Osteoblast (primary cell): ENCODE results near the gene POLR2A. TPM values are rescaled to one million over a fixed set of nuclear protein-coding genes. Genes with fewer than 3 reads are reported as not detected.

ENCODE experiments used
- DNase-seq: peaks from one replicate; pipeline ENCODE4 v3.0.0; 2011; ENCODE audit warnings: low spot score, mixed read lengths; ENCODE audit not compliant: insufficient read length; ENCODE audit errors: missing footprints
- H2AFZ ChIP-seq: 2 replicates; pipeline ENCODE4 v1.6.0; 2011; ENCODE audit warnings: mild to moderate bottlenecking, low read length
- H3K27ac ChIP-seq: 2 replicates; pipeline ENCODE4 v1.5.1; 2011; ENCODE audit warnings: mild to moderate bottlenecking, low read depth, low read length, moderate library complexity
- H3K27me3 ChIP-seq: 2 replicates; pipeline ENCODE4 v1.6.0; 2012; ENCODE audit warnings: mild to moderate bottlenecking, control low read depth, inconsistent platforms, low read length, moderate library complexity; ENCODE audit not compliant: insufficient read depth
- H3K36me3 ChIP-seq: 2 replicates; pipeline ENCODE4 v1.5.1; 2011; ENCODE audit warnings: mild to moderate bottlenecking, low read length, control low read depth, moderate library complexity; ENCODE audit not compliant: insufficient read depth
- H3K4me1 ChIP-seq: 2 replicates; pipeline ENCODE4 v1.5.1; 2011; ENCODE audit warnings: mild to moderate bottlenecking, low read length, control low read depth, moderate library complexity; ENCODE audit not compliant: insufficient read depth
- H3K4me2 ChIP-seq: 2 replicates; pipeline ENCODE4 v1.6.0; 2011; ENCODE audit warnings: mild to moderate bottlenecking, low read length; ENCODE audit not compliant: insufficient read depth
- H3K4me3 ChIP-seq: fragments of 200-600 bp; sonication (generic); 3 replicates; pipeline ENCODE4 v1.5.1; 2012; ENCODE audit warnings: mild to moderate bottlenecking, low read length, inconsistent platforms; ENCODE audit not compliant: insufficient read depth
- H3K79me2 ChIP-seq: 2 replicates; pipeline ENCODE4 v1.6.0; 2012; ENCODE audit warnings: mild to moderate bottlenecking, low read length, control low read depth, inconsistent platforms; ENCODE audit not compliant: insufficient read depth
- H3K9me3 ChIP-seq: 2 replicates; pipeline ENCODE4 v1.5.1; 2011; ENCODE audit warnings: low read depth, low read length, control low read depth
- H4K20me1 ChIP-seq: 2 replicates; pipeline ENCODE4 v1.6.0; 2012; ENCODE audit warnings: mild to moderate bottlenecking, low read length, control low read depth; ENCODE audit not compliant: insufficient read depth
- total RNA-seq: library from RNA; depleted of rRNA; stranded (reverse); fragments of >200 nt; gene quantifications from 2 replicates; pipeline ENCODE4 v1.2.3, GENCODE V29; 2012
- TF ChIP-seq, protein P1 (sequence below): IDR thresholded peaks from 2 replicates; pipeline ENCODE4 v1.5.1; 2011; ENCODE audit warnings: mild to moderate bottlenecking, low read depth, low read length, moderate library complexity; ENCODE audit errors: extremely low read depth

The POLR2A gene
- total RNA-seq, 1 donor: 95.9 TPM

DNA sequence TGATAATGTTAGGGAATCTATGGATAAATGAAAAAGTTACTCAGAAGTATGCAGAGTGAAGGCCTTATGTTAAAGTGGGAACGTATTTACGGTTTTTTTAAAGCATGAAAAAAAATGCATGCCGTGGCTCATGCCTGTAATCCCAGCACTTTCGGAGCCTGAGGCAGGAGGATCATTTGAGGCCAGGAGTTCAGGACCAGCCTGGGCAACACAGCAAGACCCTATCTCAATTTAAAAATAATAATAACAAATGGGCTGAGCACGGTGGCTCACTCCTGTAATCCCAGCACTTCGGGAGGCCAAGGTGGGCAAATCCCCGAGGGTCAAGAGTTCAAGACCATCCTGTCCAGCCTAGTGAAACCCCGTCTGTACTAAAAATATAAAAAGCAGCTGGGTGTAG is 6.0 kb downstream of the POLR2A start:
- no peak for DNase-seq
- Histone ChIP-seq H3K27ac (no peak overlapping the region), H3K4me3 (no peak overlapping the region), H3K27me3 (no peaks in the 10 kb centered on the region), H4K20me1 (peaks cover 84% of the 10 kb centered on the region), H2AFZ (no peak overlapping the region), H3K4me1 (peaks cover 20% of the 10 kb centered on the region), H3K79me2 (peaks cover 98% of the 10 kb centered on the region), H3K36me3 (peaks cover 7% of the 10 kb centered on the region), H3K9me3 (no peaks in the 10 kb centered on the region), H3K4me2 (no peak overlapping the region)
- TF ChIP-seq, protein P1, sequence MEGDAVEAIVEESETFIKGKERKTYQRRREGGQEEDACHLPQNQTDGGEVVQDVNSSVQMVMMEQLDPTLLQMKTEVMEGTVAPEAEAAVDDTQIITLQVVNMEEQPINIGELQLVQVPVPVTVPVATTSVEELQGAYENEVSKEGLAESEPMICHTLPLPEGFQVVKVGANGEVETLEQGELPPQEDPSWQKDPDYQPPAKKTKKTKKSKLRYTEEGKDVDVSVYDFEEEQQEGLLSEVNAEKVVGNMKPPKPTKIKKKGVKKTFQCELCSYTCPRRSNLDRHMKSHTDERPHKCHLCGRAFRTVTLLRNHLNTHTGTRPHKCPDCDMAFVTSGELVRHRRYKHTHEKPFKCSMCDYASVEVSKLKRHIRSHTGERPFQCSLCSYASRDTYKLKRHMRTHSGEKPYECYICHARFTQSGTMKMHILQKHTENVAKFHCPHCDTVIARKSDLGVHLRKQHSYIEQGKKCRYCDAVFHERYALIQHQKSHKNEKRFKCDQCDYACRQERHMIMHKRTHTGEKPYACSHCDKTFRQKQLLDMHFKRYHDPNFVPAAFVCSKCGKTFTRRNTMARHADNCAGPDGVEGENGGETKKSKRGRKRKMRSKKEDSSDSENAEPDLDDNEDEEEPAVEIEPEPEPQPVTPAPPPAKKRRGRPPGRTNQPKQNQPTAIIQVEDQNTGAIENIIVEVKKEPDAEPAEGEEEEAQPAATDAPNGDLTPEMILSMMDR: no peak

- DNase-seq: no peak
- Histone ChIP-seq H4K20me1 (peaks cover 83% of the 10 kb centered on the region), H3K4me3 (no peak overlapping the region), H3K27ac (no peak overlapping the region), H2AFZ (no peak overlapping the region), H3K4me2 (no peak overlapping the region), H3K4me1 (peaks cover 13% of the 10 kb centered on the region), H3K27me3 (no peaks in the 10 kb centered on the region), H3K79me2 (peaks cover 100% of the 10 kb centered on the region), H3K36me3 (peaks cover 17% of the 10 kb centered on the region), H3K9me3 (no peaks in the 10 kb centered on the region)
- TF ChIP-seq, protein P1: no peak
These were observed 7.4 kb downstream of the POLR2A start for GRCh38 chr17:7491583-7491982.

DNA sequence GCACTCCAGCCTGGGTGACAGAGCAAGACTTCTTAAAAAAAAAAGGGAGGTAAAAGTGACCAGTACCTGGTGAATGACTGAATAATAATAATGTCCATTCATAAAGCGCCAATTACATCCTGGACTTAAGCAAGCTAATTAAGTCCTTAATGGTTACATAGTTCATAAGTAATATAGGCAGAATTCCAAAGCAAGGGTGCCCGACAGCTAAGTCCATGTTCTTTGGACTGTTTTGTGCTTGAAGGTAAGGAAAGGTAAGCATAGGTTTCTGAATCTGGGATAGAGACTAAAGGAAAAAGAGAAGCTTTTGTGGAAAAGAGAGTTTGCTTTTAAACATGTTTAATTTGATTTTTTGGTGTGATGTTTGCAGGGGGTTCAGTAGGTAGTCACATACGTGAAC is 9.8 kb downstream of the POLR2A start:
- TF ChIP-seq, protein P1: no peak
- Histone ChIP-seq H2AFZ (no peak overlapping the region), H3K4me2 (no peak overlapping the region), H3K4me3 (no peak overlapping the region), H3K27me3 (no peaks in the 10 kb centered on the region), H4K20me1 (peaks cover 81% of the 10 kb centered on the region), H3K4me1 (no peaks in the 10 kb centered on the region), H3K27ac (no peak overlapping the region), H3K9me3 (no peaks in the 10 kb centered on the region), H3K79me2 (peaks cover 97% of the 10 kb centered on the region), H3K36me3 (peaks cover 37% of the 10 kb centered on the region)
- DNase-seq: peak; percentile 51

DNA sequence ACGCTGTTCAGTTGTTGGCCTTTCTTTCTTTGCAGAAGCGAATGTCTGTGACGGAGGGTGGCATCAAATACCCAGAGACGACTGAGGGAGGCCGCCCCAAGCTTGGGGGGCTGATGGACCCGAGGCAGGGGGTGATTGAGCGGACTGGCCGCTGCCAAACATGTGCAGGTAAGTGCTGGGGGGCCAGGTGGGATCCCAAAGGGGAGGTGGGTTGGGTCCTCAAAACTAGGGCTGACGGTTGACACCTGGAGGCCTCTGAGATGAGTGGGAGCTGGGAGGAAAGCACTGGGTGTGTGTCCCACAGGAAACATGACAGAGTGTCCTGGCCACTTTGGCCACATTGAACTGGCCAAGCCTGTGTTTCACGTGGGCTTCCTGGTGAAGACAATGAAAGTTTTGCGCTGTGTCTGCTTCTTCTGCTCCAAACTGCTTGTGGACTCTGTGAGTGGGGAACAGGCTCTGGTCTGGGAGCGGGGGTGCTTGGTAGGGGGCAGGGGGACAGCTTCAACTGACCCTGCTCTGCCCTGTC is 11.8 kb downstream of the POLR2A start:
- no peaks in the 10 kb centered on the region for H3K27me3 ChIP-seq
- no peak overlapping the region for H2AFZ ChIP-seq
- H4K20me1 ChIP-seq: peaks cover 65% of the 10 kb centered on the region
- H3K4me2 ChIP-seq: no peak overlapping the region
- no peak overlapping the region for H3K4me3 ChIP-seq
- H3K36me3 ChIP-seq: peaks cover 53% of the 10 kb centered on the region
- no peaks in the 10 kb centered on the region for H3K9me3 ChIP-seq
- H3K79me2 ChIP-seq: peaks cover 83% of the 10 kb centered on the region
- TF ChIP-seq, protein P1: no peak
- no peaks in the 10 kb centered on the region for H3K4me1 ChIP-seq
- H3K27ac ChIP-seq: no peak overlapping the region
- no peak for DNase-seq
